GM13977 (cell line): Measurements from ENCODE around the gene LDLRAP1.

ENCODE experiments used
- DNase-seq: peaks from one replicate; pipeline ENCODE4 v3.0.0; 2012; ENCODE audit warnings: low spot score
- CTCF ChIP-seq: IDR thresholded peaks from 2 replicates; pipeline ENCODE4 v1.5.1; 2012; ENCODE audit warnings: mild to moderate bottlenecking, control low read depth; ENCODE audit not compliant: insufficient read depth; ENCODE audit errors: extremely low read depth, missing control alignments
- in situ Hi-C: fragments of 300-500 bp; cut with MboI; formaldehyde crosslinking; loops from one replicate; pipeline ENCODE4 v1.12.0; 2022; ENCODE audit warnings: low sequenced_read_pairs, low pct_unique_long_range_greater_than_20kb, mixed read lengths, inconsistent platforms; ENCODE audit not compliant: unreplicated experiment

The LDLRAP1 gene

GRCh38 chr1:25607123-25607522, 63.7 kb downstream of the LDLRAP1 start:
- no peak for TF ChIP-seq CTCF
- DNase-seq = no peak
- in situ Hi-C loops = no loop called here

GRCh38 chr1:25608488-25609178, 65.2 kb downstream of the LDLRAP1 start:
- peak; percentile 81 for DNase-seq
- in situ Hi-C loops = no loop called here

GRCh38 chr1:25609921-25610320, 66.5 kb downstream of the LDLRAP1 start:
- TF ChIP-seq CTCF = no peak
- in situ Hi-C loops = no loop called here
- no peak for DNase-seq

More at GRCh38 chr1:25608488-25609178, 65.2 kb downstream of the LDLRAP1 start:
- peak; percentile 62 for TF ChIP-seq CTCF

GRCh38 chr1:25610822-25611630, 67.6 kb downstream of the LDLRAP1 start:
- TF ChIP-seq CTCF = peak; percentile 24
- DNase-seq = no peak
- in situ Hi-C loops = no loop called here

GRCh38 chr1:25611843-25612242, 68.4 kb downstream of the LDLRAP1 start:
- TF ChIP-seq CTCF = no peak
- in situ Hi-C loops = no loop called here
- no peak for DNase-seq

- DNase-seq = no peak
- in situ Hi-C loops = no loop called here
- no peak for TF ChIP-seq CTCF
Measured at GRCh38 chr1:25612421-25612820, 69.0 kb downstream of the LDLRAP1 start.
